GM12864 (cell line): Measurements from ENCODE around the gene SNX20.

Experiments used
- DNase-seq: peaks from one replicate; pipeline ENCODE4 v3.0.0-alpha.2; 2011; ENCODE audit warnings: low read depth
- H3K4me3 ChIP-seq: 2 replicates; pipeline ENCODE4 v1.5.1; 2011; ENCODE audit warnings: mild to moderate bottlenecking, low read depth, low read length, control low read depth
- CTCF ChIP-seq: IDR thresholded peaks from 2 replicates; pipeline ENCODE4 v1.5.1; 2011; ENCODE audit warnings: low read depth, mild to moderate bottlenecking, moderate library complexity, low read length, control low read depth, inconsistent platforms; ENCODE audit errors: missing control alignments

Gene SNX20

GRCh38 chr16:50711862-50712559 lies 30.9 kb upstream of the SNX20 start:
- no peak overlapping the region for H3K4me3 ChIP-seq
- DNase-seq, result no peak
- no peak for TF ChIP-seq CTCF

- no peak for DNase-seq
- TF ChIP-seq CTCF, result no peak
- H3K4me3 ChIP-seq, result no peak overlapping the region
Measured at GRCh38 chr16:50711040-50711439, 29.9 kb upstream of the SNX20 start.

GRCh38 chr16:50709980-50710379 lies 28.9 kb upstream of the SNX20 start:
- no peak for TF ChIP-seq CTCF
- DNase-seq, result no peak

GRCh38 chr16:50709061-50709684 lies 28.1 kb upstream of the SNX20 start:
- TF ChIP-seq CTCF, result no peak
- DNase-seq, result no peak

More at GRCh38 chr16:50709980-50710379, 28.9 kb upstream of the SNX20 start:
- H3K4me3 ChIP-seq, result no peak overlapping the region

GRCh38 chr16:50708373-50709060 lies 27.4 kb upstream of the SNX20 start:
- no peak overlapping the region for H3K4me3 ChIP-seq
- TF ChIP-seq CTCF, result no peak
- no peak for DNase-seq

More at GRCh38 chr16:50709061-50709684, 28.1 kb upstream of the SNX20 start:
- no peak overlapping the region for H3K4me3 ChIP-seq

- no peak overlapping the region for H3K4me3 ChIP-seq
- no peak for TF ChIP-seq CTCF
- DNase-seq, result no peak
Measured at GRCh38 chr16:50706250-50706649, 25.1 kb upstream of the SNX20 start.
